COR-L47 (cell line): Measurements from ENCODE around the gene BBS5.
"Not testable (repeated sequence)": the region's sequence is repeated elsewhere in the genome, so short reads cannot be mapped to it uniquely, and the experiment has no call there.

Experiments used
- DNase-seq: peaks from one replicate; lab custom pipeline; 2025; lab: John Stamatoyannopoulos, UW

Gene BBS5

GRCh38 chr2:169479257-169480078 is at the start of gene BBS5:
TSS of gene BBS5 (plus strand) at chr2:169479494. CDS start at chr2:169479554, 60 bp downstream.
- peak; percentile 84 for DNase-seq

- DNase-seq: not testable (repeated sequence)
Measured at GRCh38 chr2:169431772-169432171, 47.5 kb upstream of the BBS5 start.

GRCh38 chr2:169434236-169434635 is 45.1 kb upstream of the BBS5 start:
- not testable (repeated sequence) for DNase-seq

- no peak for DNase-seq
Measured at GRCh38 chr2:169438466-169439072, 40.7 kb upstream of the BBS5 start.

GRCh38 chr2:169439900-169440299 is 39.4 kb upstream of the BBS5 start:
- DNase-seq: no peak

- DNase-seq: no peak
Measured at GRCh38 chr2:169446452-169446851, 32.8 kb upstream of the BBS5 start.

- DNase-seq: no peak
Measured at GRCh38 chr2:169448316-169448715, 31.0 kb upstream of the BBS5 start.

- no peak for DNase-seq
Measured at GRCh38 chr2:169448865-169449264, 30.4 kb upstream of the BBS5 start.

GRCh38 chr2:169452080-169452479 is 27.2 kb upstream of the BBS5 start:
- peak; percentile 51 for DNase-seq

GRCh38 chr2:169453044-169453443 is 26.2 kb upstream of the BBS5 start:
- DNase-seq: not testable (repeated sequence)

GRCh38 chr2:169461143-169461542 is 18.2 kb upstream of the BBS5 start:
- DNase-seq: no peak

GRCh38 chr2:169462896-169463695 is 16.2 kb upstream of the BBS5 start:
- DNase-seq: peak; percentile 60

GRCh38 chr2:169464466-169464865 is 14.8 kb upstream of the BBS5 start:
- DNase-seq: no peak

- no peak for DNase-seq
Measured at GRCh38 chr2:169464882-169465281, 14.4 kb upstream of the BBS5 start.

- no peak for DNase-seq
Measured at GRCh38 chr2:169468841-169469240, 10.5 kb upstream of the BBS5 start.

GRCh38 chr2:169469952-169470572 is 9.2 kb upstream of the BBS5 start:
- no peak for DNase-seq

GRCh38 chr2:169472249-169472648 is 7.0 kb upstream of the BBS5 start:
- DNase-seq: no peak

- DNase-seq: no peak
Measured at GRCh38 chr2:169476459-169476858, 2.8 kb upstream of the BBS5 start.

- no peak for DNase-seq
Measured at GRCh38 chr2:169478339-169478738, 955 bp upstream of the BBS5 start.

- no peak for DNase-seq
Measured at GRCh38 chr2:169478745-169479256, 493 bp upstream of the BBS5 start.

- no peak for DNase-seq
Measured at GRCh38 chr2:169480079-169480465, 778 bp downstream of the BBS5 start.

GRCh38 chr2:169485650-169486138 is 6.4 kb downstream of the BBS5 start:
- DNase-seq: no peak
